Skin epidermis (tissue), 12 donors: ENCODE measurements around the gene OR5AK2.
"Not testable (repeated sequence)": the region's sequence is repeated elsewhere in the genome, so short reads cannot be mapped to it uniquely, and the experiment has no call there.

ENCODE experiments used
- H3K27ac ChIP-seq, 21 experiments: fragments of 200-600 bp; sonication (generic) in 11 of 21; one replicate each; pipeline ENCODE4 v1.5.0; 2020; ENCODE audit warnings: mild to moderate bottlenecking in 3 of 21, inconsistent platforms in 2 of 21, moderate library complexity in 2 of 21
- H3K4me3 ChIP-seq, 7 experiments: fragments of 200-600 bp; sonication (generic) in 2 of 7; one replicate each; pipeline ENCODE4 v1.5.0; 2020; ENCODE audit warnings: inconsistent platforms in 2 of 7, mild to moderate bottlenecking in 2 of 7, moderate library complexity in 1 of 7

Gene OR5AK2, protein sequence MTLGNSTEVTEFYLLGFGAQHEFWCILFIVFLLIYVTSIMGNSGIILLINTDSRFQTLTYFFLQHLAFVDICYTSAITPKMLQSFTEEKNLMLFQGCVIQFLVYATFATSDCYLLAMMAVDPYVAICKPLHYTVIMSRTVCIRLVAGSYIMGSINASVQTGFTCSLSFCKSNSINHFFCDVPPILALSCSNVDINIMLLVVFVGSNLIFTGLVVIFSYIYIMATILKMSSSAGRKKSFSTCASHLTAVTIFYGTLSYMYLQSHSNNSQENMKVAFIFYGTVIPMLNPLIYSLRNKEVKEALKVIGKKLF

DNA sequence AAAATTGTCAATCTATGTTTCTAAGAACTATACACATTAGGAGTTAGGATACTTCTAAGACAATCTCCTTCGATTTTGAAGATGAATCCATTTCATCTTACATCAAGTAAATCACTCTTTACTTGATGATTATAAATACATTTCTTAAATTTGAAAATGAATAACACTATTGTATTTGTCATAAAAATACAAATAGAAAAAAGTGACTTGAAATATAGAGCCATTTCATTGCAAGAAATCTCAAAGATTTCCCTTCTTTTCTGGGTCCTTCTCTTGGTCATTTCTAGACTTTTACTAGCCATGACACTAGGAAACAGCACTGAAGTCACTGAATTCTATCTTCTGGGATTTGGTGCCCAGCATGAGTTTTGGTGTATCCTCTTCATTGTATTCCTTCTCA is at the start of gene OR5AK2:
Gene OR5AK2 (plus strand): TSS at position 301 of the 400 bp plus-strand sequence. CDS start 0 bp downstream, at position 301.
- Histone ChIP-seq H3K4me3 (no peak within 1 kb of the TSS), H3K27ac (no peak within 1 kb of the TSS)

DNA sequence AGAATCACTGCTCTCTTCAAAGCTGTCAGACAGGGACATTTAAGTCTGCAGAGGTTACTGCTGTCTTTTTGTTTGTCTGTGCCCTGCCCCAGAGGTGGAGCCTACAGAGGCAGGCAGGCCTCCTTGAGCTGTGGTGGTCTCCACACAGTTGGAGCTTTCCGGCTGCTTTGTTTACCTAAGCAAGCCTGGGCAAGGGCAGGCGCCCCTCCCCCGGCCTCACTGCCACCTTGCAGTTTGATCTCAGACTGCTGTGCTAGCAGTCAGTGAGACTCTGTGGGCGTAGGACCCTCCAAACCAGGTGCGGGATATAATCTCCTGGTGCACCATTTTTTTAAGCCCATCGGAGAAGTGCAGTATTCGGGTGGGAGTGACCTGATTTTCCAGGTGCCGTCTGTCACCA is 43.2 kb upstream of the OR5AK2 start:
- not testable (repeated sequence) for H3K27ac ChIP-seq, H3K4me3 ChIP-seq

DNA sequence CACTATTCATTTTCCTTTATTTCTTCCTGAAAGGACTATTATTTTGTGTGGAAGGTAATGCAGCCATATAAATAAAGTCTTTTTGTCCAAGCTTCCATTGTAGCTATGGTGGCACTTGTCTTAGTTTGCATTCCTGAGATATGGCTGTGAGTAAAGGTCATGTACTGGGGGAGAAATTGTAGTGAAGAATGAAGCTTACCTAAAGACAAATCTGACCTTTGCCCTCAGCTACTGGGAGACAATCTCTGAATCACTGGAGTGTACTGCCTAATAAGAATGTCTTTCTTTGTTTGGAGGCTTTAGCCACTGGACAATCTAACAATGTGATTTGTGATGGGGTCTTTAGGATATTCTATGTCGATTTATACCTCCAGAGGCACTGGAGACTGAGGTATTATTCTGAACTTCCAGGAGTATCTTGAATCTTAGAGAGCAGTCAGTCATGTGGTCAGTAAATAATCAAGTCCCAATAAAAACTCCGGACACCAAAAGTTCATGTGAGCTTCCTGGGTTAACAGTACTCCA is 39.7 kb upstream of the OR5AK2 start:
- H3K4me3 ChIP-seq = no peak overlapping the region
- no peak overlapping the region for H3K27ac ChIP-seq

DNA sequence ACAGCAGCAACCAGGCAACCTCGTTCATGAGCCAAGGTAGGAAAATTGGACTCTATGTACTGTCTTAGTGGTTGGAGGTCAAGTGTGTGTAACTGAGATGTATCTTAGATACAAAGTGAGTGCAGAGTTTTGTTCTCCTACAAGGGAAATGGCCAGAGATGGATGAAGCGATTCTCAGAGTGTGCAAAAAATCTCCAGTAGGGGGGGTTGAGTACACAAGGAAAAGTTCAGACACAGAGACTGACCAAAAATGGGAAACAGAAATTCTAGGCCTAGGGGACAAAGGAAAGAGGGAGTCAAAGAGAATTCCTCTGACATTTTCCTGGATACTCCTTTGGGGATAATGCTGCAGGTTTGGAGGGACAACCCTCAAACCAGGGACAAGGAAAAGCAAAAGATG is 38.2 kb upstream of the OR5AK2 start:
- no peak overlapping the region for H3K27ac ChIP-seq

DNA sequence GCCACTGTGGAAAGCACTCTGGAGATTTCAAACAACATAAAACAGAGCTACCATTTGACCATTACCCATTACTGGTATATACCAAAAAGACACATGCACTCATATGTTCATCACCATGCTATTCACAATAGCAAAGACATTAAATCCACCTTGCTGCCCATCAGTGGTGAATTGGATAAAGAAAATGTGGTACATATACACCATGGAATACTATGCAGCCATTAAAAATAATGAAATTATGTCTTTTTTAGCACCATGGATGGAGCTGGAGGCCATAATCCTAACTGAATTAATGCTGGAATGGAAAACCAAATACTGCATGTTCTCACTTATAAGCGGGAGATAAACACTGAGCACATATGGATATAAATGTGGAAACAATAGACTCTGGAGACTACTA is 34.8 kb upstream of the OR5AK2 start:
- not testable (repeated sequence) for H3K27ac ChIP-seq, H3K4me3 ChIP-seq

More for the DNA sequence above, 38.2 kb upstream of the OR5AK2 start:
- no peak overlapping the region for H3K4me3 ChIP-seq

- H3K27ac ChIP-seq = no peak overlapping the region
Observed at GRCh38 chr11:56961609-56962008, 27.1 kb upstream of the OR5AK2 start.

GRCh38 chr11:56967726-56968125 is 21.0 kb upstream of the OR5AK2 start:
- H3K27ac ChIP-seq = no peak overlapping the region
- H3K4me3 ChIP-seq = no peak overlapping the region

More at GRCh38 chr11:56961609-56962008, 27.1 kb upstream of the OR5AK2 start:
- no peak overlapping the region for H3K4me3 ChIP-seq

DNA sequence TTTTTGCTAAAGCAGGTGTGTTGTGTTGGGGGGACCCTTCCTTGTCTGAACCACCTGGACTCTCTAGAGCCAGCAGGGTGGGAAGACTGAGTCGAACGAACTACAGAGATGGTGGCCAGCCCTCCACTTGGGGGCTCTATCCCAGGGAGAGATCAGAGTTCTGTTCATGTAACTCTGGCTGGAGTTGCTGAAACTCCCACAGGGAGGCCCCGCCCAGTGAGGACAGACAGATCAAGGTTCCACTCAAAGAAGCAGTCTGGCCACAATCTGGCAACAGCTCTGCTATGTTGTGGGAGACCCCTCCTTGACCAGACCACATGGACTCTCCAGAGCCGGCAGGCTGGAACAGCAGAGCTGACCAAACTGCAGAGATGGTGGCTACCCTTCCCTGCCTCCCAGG is 20.2 kb upstream of the OR5AK2 start:
- Histone ChIP-seq H3K4me3 (no peak overlapping the region), H3K27ac (no peak overlapping the region)

GRCh38 chr11:56977314-56977713 is 11.4 kb upstream of the OR5AK2 start:
- Histone ChIP-seq H3K27ac (no peak overlapping the region), H3K4me3 (no peak overlapping the region)

- Histone ChIP-seq H3K27ac (no peak overlapping the region), H3K4me3 (no peak overlapping the region)
Observed at GRCh38 chr11:56990702-56991101, 2.0 kb downstream of the OR5AK2 start.

GRCh38 chr11:56994532-56994931 is 5.8 kb downstream of the OR5AK2 start:
- Histone ChIP-seq H3K27ac (no peak overlapping the region), H3K4me3 (no peak overlapping the region)

DNA sequence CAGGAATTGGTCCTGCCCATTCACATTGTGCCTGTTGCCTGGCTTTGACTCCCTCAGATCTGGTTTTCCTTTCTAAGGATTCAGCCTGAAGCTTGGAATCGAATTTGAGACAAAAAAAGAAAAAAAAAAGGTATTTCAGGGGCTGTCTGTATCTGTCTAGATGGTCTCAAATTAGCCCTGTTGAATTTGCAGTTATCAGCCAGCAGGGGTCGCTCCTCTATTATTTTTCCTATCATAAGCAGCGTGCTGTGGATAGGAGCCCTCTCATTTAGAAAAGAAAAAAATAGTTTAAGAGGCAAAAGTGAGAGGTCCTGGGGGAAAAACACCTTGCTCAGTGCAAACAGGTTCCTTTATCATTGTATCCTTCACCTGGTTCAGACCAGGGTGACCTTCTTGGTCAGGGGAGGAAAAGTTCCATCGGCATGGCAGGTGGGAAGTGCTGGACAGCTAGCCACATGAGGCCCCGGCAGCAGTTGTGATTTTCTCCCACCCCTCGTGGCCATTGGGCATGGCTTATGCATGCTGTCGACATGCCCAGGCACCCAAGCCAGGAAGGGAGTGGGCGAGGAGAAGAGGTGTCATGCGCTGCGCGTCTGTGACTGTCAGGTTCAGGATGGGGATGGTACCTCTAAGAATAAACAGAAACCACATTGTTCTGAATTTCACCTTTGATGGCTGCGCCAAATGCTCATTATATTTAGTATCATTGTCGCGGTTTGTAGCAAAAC is 13.1 kb downstream of the OR5AK2 start:
- H3K27ac ChIP-seq = no peak overlapping the region
- no peak overlapping the region for H3K4me3 ChIP-seq

DNA sequence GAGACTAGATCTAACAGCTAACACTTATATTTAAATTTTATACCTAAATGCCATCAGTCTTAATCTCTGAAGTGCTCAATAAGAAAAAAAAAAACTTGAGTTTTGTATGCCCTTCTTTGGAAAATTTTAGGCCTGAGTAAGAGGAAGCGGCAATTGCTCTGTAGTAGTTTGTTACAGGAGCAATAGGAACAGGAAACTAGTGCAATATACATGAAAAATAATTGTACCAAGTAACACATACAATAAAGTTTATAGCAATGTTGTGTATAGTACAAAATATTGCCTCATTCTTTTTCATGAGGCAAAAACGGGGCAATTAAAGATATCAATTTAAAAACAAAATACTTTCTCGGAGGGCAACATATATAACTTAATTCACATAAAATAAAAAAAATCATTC is 19.7 kb downstream of the OR5AK2 start:
- H3K27ac ChIP-seq = no peak overlapping the region
- H3K4me3 ChIP-seq = no peak overlapping the region

DNA sequence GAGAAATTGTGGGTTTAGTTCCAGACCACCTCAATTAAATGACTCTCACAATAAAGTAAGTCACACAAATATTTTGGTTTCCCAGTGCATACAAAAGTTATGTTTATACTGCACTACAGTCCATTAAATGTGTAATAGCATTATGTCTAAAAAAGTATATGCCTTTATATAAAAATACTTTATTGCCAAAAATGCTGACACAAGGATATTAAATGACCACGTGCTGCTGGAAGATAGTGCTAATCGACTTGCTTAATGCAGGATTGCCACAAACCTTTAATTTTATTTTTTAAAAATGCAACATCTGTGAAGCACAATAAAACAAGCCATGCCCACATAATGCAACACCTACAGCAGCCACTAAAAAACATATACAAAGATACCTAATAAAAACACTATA is 27.0 kb downstream of the OR5AK2 start:
- H3K4me3 ChIP-seq = no peak overlapping the region
- H3K27ac ChIP-seq = no peak overlapping the region

- Histone ChIP-seq H3K27ac (no peak overlapping the region), H3K4me3 (no peak overlapping the region)
Observed at GRCh38 chr11:57031556-57031955, 42.8 kb downstream of the OR5AK2 start.
